ENCODE results near the gene NT5C1B. TPM values are rescaled to one million over a fixed set of nuclear protein-coding genes. Genes with fewer than 3 reads are reported as not detected.

The NT5C1B gene
- total and polyA plus RNA-seq, 2 donors from 2014 or later = not detected

GRCh38 chr2:18610090-18610489, 20.7 kb upstream of the NT5C1B start:
- Histone ChIP-seq H3K27me3 (ENCODE audit: control insufficient read depth, insufficient read depth, low read length) (no peaks in the 10 kb centered on the region), H3K4me1 (ENCODE audit: control insufficient read depth in 2 of 3, insufficient read depth in 2 of 3, low read depth in 1 of 3, low read length in 3 of 3) (no peaks in the 10 kb centered on the region), H3K9ac (ENCODE audit: low read length in 3 of 3) (no peak overlapping the region), H3K9me3 (ENCODE audit: control insufficient read depth in 2 of 3, insufficient read depth in 1 of 3, low read length in 3 of 3) (no peaks in the 10 kb centered on the region), H3K36me3 (ENCODE audit: control insufficient read depth in 2 of 3, insufficient read depth in 3 of 3, low read length in 3 of 3) (no peaks in the 10 kb centered on the region), H3K4me3 (ENCODE audit: low read length in 3 of 3) (no peak overlapping the region), H3K27ac (ENCODE audit: low read depth in 2 of 2, low read length in 2 of 2) (no peak overlapping the region)
- intact Hi-C loops (cut with DNase I) = no loop called here
- no peak for FAIRE-seq
- DNase-seq = no peak
- TF ChIP-seq CTCF (IDR thresholded peaks at IDR 0.05; ENCODE audit: borderline replicate concordance, extremely low read depth, insufficient read depth) = no peak

GRCh38 chr2:18605115-18605514, 15.7 kb upstream of the NT5C1B start:
- Histone ChIP-seq H3K4me1 (ENCODE audit: control insufficient read depth in 2 of 3, insufficient read depth in 2 of 3, low read depth in 1 of 3, low read length in 3 of 3) (no peaks in the 10 kb centered on the region), H3K27ac (ENCODE audit: low read depth in 2 of 2, low read length in 2 of 2) (no peak overlapping the region), H3K9ac (ENCODE audit: low read length in 3 of 3) (no peak overlapping the region), H3K36me3 (ENCODE audit: control insufficient read depth in 2 of 3, insufficient read depth in 3 of 3, low read length in 3 of 3) (no peaks in the 10 kb centered on the region), H3K27me3 (ENCODE audit: control insufficient read depth, insufficient read depth, low read length) (no peaks in the 10 kb centered on the region), H3K4me3 (ENCODE audit: low read length in 3 of 3) (no peak overlapping the region), H3K9me3 (ENCODE audit: control insufficient read depth in 2 of 3, insufficient read depth in 1 of 3, low read length in 3 of 3) (no peaks in the 10 kb centered on the region)
- intact Hi-C loops (cut with DNase I) = no loop called here
- FAIRE-seq (no peak), DNase-seq (no peak)
- no peak for TF ChIP-seq CTCF (IDR thresholded peaks at IDR 0.05; ENCODE audit: borderline replicate concordance, extremely low read depth, insufficient read depth)

GRCh38 chr2:18604531-18604885, 15.1 kb upstream of the NT5C1B start:
- H3K9me3 ChIP-seq (ENCODE audit: control insufficient read depth in 2 of 3, insufficient read depth in 1 of 3, low read length in 3 of 3) = no peaks in the 10 kb centered on the region
- no peaks in the 10 kb centered on the region for H3K4me1 ChIP-seq (ENCODE audit: control insufficient read depth in 2 of 3, insufficient read depth in 2 of 3, low read depth in 1 of 3, low read length in 3 of 3)
- no peaks in the 10 kb centered on the region for H3K36me3 ChIP-seq (ENCODE audit: control insufficient read depth in 2 of 3, insufficient read depth in 3 of 3, low read length in 3 of 3)
- H3K9ac ChIP-seq (ENCODE audit: low read length in 3 of 3) = no peak overlapping the region
- no peaks in the 10 kb centered on the region for H3K27me3 ChIP-seq (ENCODE audit: control insufficient read depth, insufficient read depth, low read length)
- no peak overlapping the region for H3K27ac ChIP-seq (ENCODE audit: low read depth in 2 of 2, low read length in 2 of 2)
- intact Hi-C loops (cut with DNase I) = no loop called here
- FAIRE-seq (no peak), DNase-seq (no peak)
- no peak overlapping the region for H3K4me3 ChIP-seq (ENCODE audit: low read length in 3 of 3)
- TF ChIP-seq CTCF (IDR thresholded peaks at IDR 0.05; ENCODE audit: borderline replicate concordance, extremely low read depth, insufficient read depth) = no peak

- no peaks in the 10 kb centered on the region for H3K27me3 ChIP-seq (ENCODE audit: control insufficient read depth, insufficient read depth, low read length)
- no peak overlapping the region for H3K27ac ChIP-seq (ENCODE audit: low read depth in 2 of 2, low read length in 2 of 2)
- H3K9ac ChIP-seq (ENCODE audit: low read length in 3 of 3) = no peak overlapping the region
- no peaks in the 10 kb centered on the region for H3K9me3 ChIP-seq (ENCODE audit: control insufficient read depth in 2 of 3, insufficient read depth in 1 of 3, low read length in 3 of 3)
- no peak for FAIRE-seq
- H3K4me1 ChIP-seq (ENCODE audit: control insufficient read depth in 2 of 3, insufficient read depth in 2 of 3, low read depth in 1 of 3, low read length in 3 of 3) = no peaks in the 10 kb centered on the region
- intact Hi-C loops (cut with DNase I) = no loop called here
- no peak for DNase-seq
- H3K4me3 ChIP-seq (ENCODE audit: low read length in 3 of 3) = no peak overlapping the region
- TF ChIP-seq CTCF (IDR thresholded peaks at IDR 0.05; ENCODE audit: borderline replicate concordance, extremely low read depth, insufficient read depth) = no peak
- H3K36me3 ChIP-seq (ENCODE audit: control insufficient read depth in 2 of 3, insufficient read depth in 3 of 3, low read length in 3 of 3) = no peaks in the 10 kb centered on the region
These were observed 14.6 kb upstream of the NT5C1B start for GRCh38 chr2:18603854-18604530.

All from kidney (tissue), 14 donors.